ENCODE results near the gene SSTR4.

The SSTR4 gene

DNA sequence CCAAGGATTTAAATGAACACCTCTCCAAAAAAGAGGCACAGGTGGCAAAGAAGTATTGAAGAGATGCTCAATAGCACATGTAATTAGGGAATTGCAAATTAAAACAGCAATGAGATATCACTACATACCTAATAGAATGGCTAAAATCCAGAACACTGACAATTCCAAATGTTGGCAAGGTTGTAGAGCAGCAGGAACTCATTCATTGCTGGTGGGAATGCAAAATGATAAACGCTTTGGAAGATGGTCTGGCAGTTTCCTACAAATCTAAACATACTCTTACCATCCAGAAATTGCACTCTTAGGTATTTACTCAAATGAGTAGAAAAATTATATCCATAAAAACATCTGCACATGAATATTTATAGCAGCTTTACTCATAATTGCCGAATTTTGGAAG is 34.0 kb downstream of the SSTR4 start:
- no peak for DNase-seq

GRCh38 chr20:23071398-23071797 is 36.3 kb downstream of the SSTR4 start:
- DNase-seq, result no peak

GRCh38 chr20:23071996-23072395 is 36.9 kb downstream of the SSTR4 start:
- no peak for DNase-seq

- no peak for DNase-seq
Observed at GRCh38 chr20:23072892-23073586, 37.9 kb downstream of the SSTR4 start.

- DNase-seq, result no peak
Observed at GRCh38 chr20:23074052-23074451, 38.9 kb downstream of the SSTR4 start.

- no peak for DNase-seq
Observed at GRCh38 chr20:23077277-23077676, 42.2 kb downstream of the SSTR4 start.

GRCh38 chr20:23078351-23079015 is 43.4 kb downstream of the SSTR4 start:
- peak in 2 of 3 donors; percentile 40 to 53 for DNase-seq

DNA sequence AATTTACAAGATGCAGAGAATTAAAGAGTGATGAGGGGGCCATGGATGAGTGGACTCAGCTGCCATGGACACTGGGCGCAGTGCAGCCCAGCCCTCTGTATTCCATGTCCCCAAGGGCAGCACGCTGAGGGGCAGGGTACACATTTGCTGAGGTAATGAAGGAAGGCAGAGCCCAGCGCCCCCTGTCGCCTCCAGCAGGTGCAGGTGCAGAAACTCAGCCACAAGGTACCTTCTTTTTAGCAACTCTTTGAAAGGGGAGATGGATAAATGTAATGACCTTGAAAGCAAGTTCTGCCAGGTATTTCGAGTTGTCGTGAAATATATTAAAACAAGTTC is 43.9 kb downstream of the SSTR4 start:
- DNase-seq, result no peak

DNA sequence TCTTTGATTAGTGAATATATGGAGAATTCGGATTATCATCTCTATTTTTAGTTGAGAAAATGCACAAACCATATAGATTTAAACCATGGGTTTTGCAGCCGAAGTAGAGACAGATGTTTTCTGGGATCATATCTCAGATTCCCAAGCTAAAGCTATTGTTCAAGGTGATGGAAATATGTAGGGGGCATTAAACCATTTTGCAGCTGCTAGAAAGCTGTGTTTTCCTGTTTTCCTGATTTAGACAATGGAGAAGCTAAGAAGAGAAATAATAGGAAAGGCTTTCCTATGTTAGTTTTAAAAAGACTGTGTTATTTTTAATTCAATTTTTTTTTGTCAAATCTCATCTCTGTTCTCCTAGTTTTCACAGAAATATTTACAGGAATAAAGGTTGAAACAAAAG is 44.8 kb downstream of the SSTR4 start:
- DNase-seq, result no peak

DNA sequence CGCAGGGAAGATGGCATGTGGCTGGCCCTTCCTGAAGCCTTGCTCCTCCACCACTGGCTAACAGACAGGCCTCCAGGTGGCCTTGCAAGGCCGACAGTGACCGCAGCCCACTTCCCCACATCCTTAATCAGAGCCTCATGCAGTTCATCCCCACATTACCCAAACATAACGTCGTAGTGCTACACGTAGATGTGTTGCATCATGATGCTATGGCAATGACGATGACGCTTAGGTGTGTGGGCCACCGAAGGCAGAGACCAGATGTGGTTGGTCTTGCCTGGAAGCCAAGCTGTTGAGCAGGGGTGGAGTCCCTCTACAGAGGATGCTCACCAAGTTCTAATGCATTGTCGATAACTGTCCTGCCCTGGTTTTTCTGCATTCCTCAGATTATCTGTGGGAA is 45.4 kb downstream of the SSTR4 start:
- DNase-seq, result peak in 1 of 3 donors; percentile 25

- DNase-seq, result no peak
Observed at GRCh38 chr20:23081263-23081819, 46.2 kb downstream of the SSTR4 start.

DNA sequence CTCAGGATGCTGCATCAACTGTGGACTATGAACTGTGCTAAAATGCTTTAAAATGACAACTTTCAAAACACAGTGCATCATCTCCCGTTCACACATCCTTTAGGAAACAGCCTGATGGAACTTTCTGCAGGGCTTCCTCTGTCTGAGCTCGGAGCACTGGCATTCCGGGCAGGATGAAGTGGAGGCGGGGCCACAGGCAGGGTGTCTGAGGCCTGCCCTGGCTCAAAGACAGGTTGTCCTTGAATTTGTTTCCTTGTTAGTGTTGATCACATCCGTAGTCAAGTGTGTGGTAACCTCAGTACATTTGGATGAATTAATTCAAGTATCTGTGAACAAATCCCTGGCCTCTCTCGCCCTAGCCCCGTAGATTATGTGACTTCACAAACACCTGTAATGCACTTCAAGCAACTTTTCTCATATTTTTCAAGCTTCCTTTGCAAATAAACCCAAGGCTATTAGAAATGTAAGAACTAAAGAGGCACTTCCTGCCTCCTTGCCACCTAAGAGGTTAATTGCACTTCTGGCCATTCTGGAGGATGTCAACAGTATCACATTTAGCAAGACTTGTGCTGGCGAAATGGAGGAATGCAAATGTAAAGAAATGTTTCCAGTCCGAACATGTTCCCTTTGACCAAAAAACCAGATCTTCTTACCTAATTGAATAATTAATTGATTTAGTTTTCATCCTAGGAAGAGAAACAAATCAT is 47.9 kb downstream of the SSTR4 start:
- DNase-seq, result no peak

- DNase-seq, result no peak
Observed at GRCh38 chr20:23083553-23084220, 48.6 kb downstream of the SSTR4 start.

DNA sequence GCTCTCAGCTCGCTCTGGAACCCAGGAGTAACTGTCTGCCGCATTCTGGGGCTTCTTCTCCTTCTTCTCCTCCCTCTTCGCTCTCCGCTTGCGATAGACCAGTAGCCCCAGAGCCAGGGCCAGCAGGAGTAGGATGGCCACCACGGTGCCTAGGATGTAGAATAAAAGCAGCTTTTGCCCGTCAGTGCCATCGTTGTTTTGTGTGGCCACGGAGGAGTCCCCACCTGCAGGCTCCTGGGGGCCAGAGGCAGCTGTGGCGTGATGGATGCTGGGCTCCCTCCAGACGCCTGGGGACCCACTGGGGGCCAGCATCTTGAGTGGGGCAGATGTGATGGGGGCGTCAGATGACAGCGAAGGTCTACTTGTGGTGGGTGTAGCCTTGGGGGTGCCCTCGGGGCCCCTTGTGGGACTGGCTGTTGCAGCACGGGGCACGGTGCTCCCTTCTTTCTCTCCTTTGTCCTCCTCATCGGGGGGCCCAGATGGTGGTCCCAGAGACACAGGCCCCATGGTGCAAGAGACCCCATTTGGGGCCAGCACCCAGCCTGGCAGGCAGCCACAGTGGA is 49.3 kb downstream of the SSTR4 start:
- no peak for DNase-seq

GRCh38 chr20:23084845-23085365 is 49.8 kb downstream of the SSTR4 start:
- no peak for DNase-seq

GRCh38 chr20:23085436-23086055 is 50.4 kb downstream of the SSTR4 start:
- no peak for DNase-seq

DNA sequence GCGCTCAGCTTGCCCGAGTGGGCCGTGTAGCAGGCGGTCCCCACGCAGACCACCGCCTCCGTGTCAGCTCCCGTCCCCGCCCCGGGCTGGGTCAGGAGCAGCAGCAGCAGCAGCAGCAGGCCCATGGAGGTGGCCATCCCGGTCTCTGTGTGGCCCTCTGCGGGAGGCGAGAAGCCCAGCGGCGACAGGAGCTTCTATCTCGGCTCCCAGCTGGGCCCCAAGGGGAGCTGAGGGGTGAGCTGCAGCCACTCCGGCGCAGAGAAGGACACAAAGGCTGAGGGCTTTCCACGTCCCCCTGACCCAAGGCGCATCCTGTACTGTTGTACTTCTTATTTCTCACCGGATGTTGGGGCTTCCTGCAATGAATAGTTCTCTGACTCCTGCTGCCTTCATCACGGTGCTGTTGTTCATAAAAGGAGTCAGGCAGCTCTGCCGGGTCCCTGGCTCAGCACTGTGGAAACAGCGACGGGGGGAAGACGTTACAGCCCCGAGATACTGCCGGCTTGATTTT is 51.0 kb downstream of the SSTR4 start, which contains the start of gene CD93:
CD93 (minus strand) TSS at position 269 of the 511 bp plus-strand sequence; CDS start at position 137, 132 bp downstream.
- peak; percentile 73 to 88 (median 81) for DNase-seq

DNA sequence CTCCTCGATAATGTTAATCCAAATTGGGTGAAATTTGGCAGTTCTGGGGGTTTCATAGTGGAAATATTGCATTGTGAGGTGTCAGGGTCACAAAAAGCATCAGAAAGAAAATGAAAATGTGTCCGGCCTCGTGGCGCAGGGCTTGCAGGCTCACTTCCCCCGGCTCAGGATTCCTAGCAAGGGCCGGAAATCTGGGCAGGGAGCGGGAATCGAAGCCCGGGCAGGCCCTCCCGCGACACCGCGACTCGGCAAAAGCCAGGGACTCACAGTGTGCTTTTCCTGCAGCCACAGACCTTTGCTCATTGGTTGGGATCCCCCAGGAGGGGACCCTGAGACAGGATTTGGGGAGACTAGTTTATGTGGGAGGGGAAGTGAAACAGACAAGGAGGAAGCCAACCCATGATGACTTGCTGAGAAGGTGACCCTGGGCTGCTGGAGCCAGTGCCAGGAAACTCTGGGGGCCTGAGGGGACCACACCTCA is 51.9 kb downstream of the SSTR4 start:
- DNase-seq, result peak; percentile 62 to 89 (median 80)

DNA sequence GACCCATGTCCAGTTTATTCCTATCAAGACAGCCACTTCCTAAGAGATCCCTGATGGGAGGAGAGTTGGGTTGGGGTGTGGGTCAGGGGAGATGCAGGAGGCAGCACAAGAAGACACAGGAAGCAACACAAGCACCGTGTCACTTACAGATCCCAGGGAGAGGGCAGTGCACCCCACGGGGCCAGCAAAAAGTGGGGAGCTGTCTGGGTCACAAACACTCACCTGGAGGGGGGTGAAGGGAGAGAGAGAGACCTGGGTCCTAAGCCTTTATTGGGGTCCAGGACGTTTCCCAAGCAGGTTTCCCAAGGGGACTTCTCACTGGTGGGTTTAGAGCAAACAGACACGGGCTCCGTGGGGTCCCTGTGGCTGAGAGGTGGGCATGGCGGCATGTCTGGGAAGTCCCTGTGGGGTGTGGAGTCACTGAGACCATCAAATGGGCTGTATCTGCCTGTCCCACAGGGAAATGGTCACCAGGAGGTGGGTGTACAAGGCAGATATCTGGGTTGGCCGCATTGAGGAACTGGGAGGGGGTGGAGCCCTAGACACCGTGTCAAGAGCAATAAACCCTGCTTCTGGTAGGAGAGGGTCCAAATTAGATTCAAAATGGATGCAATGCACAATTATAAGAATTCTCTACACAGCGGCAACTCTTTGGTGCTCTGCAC is 52.6 kb downstream of the SSTR4 start:
- peak; percentile 77 to 82 (median 78) for DNase-seq
